C4-2B (cell line): ENCODE results near the gene ANKMY1.

Experiments
- CTCF ChIP-seq: fragments of 450-650 bp; conservative IDR thresholded peaks from 2 replicates; pipeline ENCODE4 v1.5.1; 2017; ENCODE audit warnings: mild to moderate bottlenecking
- ZFX ChIP-seq: fragments of 450-650 bp; IDR thresholded peaks from 2 replicates; pipeline ENCODE4 v1.6.1; 2017

- no peak for TF ChIP-seq CTCF
- TF ChIP-seq ZFX, result no peak
Observed at GRCh38 chr2:240573516-240574385, 16.0 kb upstream of the ANKMY1 start.
